ENCODE results near the gene SLC28A2.
"Not testable (repeated sequence)": the region's sequence is repeated elsewhere in the genome, so short reads cannot be mapped to it uniquely, and the experiment has no call there.

SLC28A2 gene

GRCh38 chr15:45253330-45253729, 1.3 kb downstream of the SLC28A2 start:
- H3K27ac ChIP-seq, result no peak overlapping the region
- H3K9me3 ChIP-seq (ENCODE audit: severe bottlenecking), result no peaks in the 10 kb centered on the region
- no peaks in the 10 kb centered on the region for H3K36me3 ChIP-seq
- TF ChIP-seq, protein P1, sequence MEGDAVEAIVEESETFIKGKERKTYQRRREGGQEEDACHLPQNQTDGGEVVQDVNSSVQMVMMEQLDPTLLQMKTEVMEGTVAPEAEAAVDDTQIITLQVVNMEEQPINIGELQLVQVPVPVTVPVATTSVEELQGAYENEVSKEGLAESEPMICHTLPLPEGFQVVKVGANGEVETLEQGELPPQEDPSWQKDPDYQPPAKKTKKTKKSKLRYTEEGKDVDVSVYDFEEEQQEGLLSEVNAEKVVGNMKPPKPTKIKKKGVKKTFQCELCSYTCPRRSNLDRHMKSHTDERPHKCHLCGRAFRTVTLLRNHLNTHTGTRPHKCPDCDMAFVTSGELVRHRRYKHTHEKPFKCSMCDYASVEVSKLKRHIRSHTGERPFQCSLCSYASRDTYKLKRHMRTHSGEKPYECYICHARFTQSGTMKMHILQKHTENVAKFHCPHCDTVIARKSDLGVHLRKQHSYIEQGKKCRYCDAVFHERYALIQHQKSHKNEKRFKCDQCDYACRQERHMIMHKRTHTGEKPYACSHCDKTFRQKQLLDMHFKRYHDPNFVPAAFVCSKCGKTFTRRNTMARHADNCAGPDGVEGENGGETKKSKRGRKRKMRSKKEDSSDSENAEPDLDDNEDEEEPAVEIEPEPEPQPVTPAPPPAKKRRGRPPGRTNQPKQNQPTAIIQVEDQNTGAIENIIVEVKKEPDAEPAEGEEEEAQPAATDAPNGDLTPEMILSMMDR (IDR thresholded peaks at IDR 0.05; ENCODE audit: low read depth, low read length), result peak; percentile 42
- H3K27me3 ChIP-seq (ENCODE audit: insufficient read depth, low read depth, severe bottlenecking), result no peaks in the 10 kb centered on the region
- no peak overlapping the region for H3K4me3 ChIP-seq (ENCODE audit: low read depth, low read length)
- no peak for DNase-seq

DNA sequence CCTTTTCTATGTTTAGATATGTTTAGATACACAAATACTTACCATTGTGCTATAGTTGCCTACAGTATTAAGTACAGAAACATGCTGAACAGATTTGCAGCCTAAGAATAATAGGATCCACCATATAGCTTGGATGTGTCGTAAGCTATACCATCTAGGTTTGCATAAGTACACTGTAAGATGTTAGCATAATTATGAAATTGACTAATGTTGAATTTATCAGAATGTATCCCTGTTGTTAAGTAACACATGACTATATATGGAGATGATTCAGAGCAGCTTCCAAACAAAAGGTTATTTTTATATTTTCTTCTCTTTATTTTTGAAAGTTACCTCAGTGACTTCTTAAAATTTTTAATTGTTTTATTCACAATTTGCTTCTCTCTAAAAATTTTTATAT, 2.4 kb downstream of the SLC28A2 start:
- TF ChIP-seq, protein P1 (IDR thresholded peaks at IDR 0.05; ENCODE audit: low read depth, low read length), result no peak
- DNase-seq, result no peak

DNA sequence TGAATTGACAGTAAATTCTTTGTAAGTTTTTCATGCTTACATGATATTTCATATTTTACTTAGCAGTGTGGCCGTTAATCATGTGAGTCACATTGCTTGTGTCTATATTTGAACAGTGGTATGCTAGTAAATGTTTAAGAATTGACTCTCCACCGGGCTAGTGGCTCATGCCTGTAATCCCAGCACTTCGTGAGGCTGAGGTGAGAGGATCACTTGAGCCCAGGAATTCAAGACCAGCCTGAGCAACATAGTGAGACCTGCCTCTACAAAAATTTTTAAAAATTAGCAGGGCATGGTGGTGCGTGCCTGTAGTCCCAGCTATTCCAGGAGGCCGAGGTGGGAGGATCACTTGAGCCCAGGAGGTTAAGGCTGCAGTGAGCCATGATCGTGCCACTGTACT, 2.8 kb downstream of the SLC28A2 start:
- not testable (repeated sequence) for H3K9me3 ChIP-seq (ENCODE audit: severe bottlenecking); H3K4me3 ChIP-seq (ENCODE audit: low read depth, low read length); H3K27ac ChIP-seq; H3K27me3 ChIP-seq (ENCODE audit: insufficient read depth, low read depth, severe bottlenecking); DNase-seq; H3K36me3 ChIP-seq

More for the DNA sequence above, 2.4 kb downstream of the SLC28A2 start:
- Histone ChIP-seq H3K27ac (no peak overlapping the region), H3K9me3 (ENCODE audit: severe bottlenecking) (no peaks in the 10 kb centered on the region), H3K27me3 (ENCODE audit: insufficient read depth, low read depth, severe bottlenecking) (no peaks in the 10 kb centered on the region), H3K36me3 (no peaks in the 10 kb centered on the region), H3K4me3 (ENCODE audit: low read depth, low read length) (no peak overlapping the region)

DNA sequence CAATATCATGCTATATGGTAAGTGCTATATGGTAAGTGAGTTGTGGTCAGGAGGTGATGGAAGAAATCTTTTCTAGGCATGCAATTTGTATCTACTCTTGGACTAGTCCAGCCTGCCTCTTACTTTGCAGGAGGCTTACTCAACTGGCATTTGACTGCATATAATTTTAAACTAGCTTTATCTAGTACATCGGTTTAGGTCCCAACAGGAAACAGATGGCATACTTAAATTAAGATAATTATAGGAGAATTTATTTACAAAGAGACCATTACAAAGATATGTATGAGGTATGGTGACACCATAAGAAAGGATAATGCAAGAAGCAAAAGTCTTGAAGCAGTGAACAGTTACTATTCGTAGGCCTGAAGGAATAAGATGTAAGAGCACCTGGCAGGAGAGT, 7.8 kb downstream of the SLC28A2 start:
- no peak overlapping the region for H3K27ac ChIP-seq
- no peaks in the 10 kb centered on the region for H3K27me3 ChIP-seq (ENCODE audit: insufficient read depth, low read depth, severe bottlenecking)
- no peaks in the 10 kb centered on the region for H3K9me3 ChIP-seq (ENCODE audit: severe bottlenecking)
- no peaks in the 10 kb centered on the region for H3K36me3 ChIP-seq
- no peak for DNase-seq
- H3K4me3 ChIP-seq (ENCODE audit: low read depth, low read length), result no peak overlapping the region
- TF ChIP-seq, protein P1 (IDR thresholded peaks at IDR 0.05; ENCODE audit: low read depth, low read length), result no peak

DNA sequence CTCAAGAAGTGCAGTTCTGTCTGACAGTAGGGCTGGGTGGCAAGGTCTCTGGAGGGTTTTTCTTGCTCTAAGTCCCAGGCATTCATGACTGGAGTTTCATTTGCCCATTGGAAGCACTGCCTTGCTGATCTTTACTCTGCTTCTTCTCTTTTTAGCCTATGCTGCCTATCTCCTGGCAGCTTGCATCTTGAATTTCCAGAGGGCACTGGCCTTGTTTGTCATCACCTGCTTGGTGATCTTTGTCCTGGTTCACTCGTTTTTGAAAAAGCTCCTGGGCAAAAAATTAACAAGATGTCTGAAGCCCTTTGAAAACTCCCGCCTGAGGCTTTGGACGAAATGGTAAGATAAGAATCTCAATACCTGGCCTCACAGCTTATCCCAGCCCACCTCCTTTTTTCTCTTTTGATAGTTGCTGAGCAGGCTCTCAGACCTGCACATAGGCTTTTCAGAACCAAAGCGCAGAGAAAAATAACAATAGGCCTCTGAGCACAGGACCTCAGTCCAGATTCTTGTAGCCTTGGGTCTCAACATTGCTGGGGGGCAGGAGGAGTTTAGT, 10.9 kb downstream of the SLC28A2 start:
- no peaks in the 10 kb centered on the region for H3K27me3 ChIP-seq (ENCODE audit: insufficient read depth, low read depth, severe bottlenecking)
- TF ChIP-seq, protein P1 (IDR thresholded peaks at IDR 0.05; ENCODE audit: low read depth, low read length), result no peak
- DNase-seq, result no peak
- no peak overlapping the region for H3K4me3 ChIP-seq (ENCODE audit: low read depth, low read length)
- no peaks in the 10 kb centered on the region for H3K36me3 ChIP-seq
- no peaks in the 10 kb centered on the region for H3K9me3 ChIP-seq (ENCODE audit: severe bottlenecking)
- no peak overlapping the region for H3K27ac ChIP-seq

GRCh38 chr15:45263854-45264253, 11.8 kb downstream of the SLC28A2 start:
- H3K9me3 ChIP-seq (ENCODE audit: severe bottlenecking), result no peaks in the 10 kb centered on the region
- H3K36me3 ChIP-seq, result no peaks in the 10 kb centered on the region
- TF ChIP-seq, protein P1 (IDR thresholded peaks at IDR 0.05; ENCODE audit: low read depth, low read length), result no peak
- H3K27ac ChIP-seq, result no peak overlapping the region
- H3K27me3 ChIP-seq (ENCODE audit: insufficient read depth, low read depth, severe bottlenecking), result no peaks in the 10 kb centered on the region
- no peak for DNase-seq
- no peak overlapping the region for H3K4me3 ChIP-seq (ENCODE audit: low read depth, low read length)
